Measurements from ENCODE around the gene ISG20L2. TPM values are rescaled to one million over a fixed set of nuclear protein-coding genes. Genes with fewer than 3 reads are reported as not detected.

The ISG20L2 gene
- total and polyA plus RNA-seq, 2 experiments from 2014 or later: 23.1 to 34.9 TPM

GRCh38 chr1:156740237-156740740, 11.7 kb upstream of the ISG20L2 start:
- peaks cover 21% of the 10 kb centered on the region for H3K27me3 Mint-ChIP-seq (ENCODE audit: insufficient read depth, low read depth, poor library complexity)
- Histone ChIP-seq H3K9me2 (ENCODE audit: insufficient read depth) (no peaks in the 10 kb centered on the region), H3K36me3 (ENCODE audit: insufficient read depth) (peaks cover 5% of the 10 kb centered on the region; the same call in 1 of the 2 replicates), H3K4me2 (peak overlapping the region; percentile 87), H3K79me2 (replicated peaks; ENCODE audit: insufficient read depth) (peaks cover 13% of the 10 kb centered on the region), H2AFZ (peak overlapping the region; percentile 5; the same call in 1 of the 2 replicates), H4K20me1 (replicated peaks; ENCODE audit: insufficient read depth) (peaks cover under 1% of the 10 kb centered on the region), H3F3A (replicated peaks; ENCODE audit: low read depth) (peaks cover 17% of the 10 kb centered on the region), H3K4me1 (ENCODE audit: insufficient read depth) (peaks cover 28% of the 10 kb centered on the region), H3K4me3 (peak overlapping the region; percentile 62), H3K27me3 (ENCODE audit: insufficient read depth) (no peaks in the 10 kb centered on the region), H3K27ac (ENCODE audit: low read depth) (peak overlapping the region; percentile 45)
- peaks cover 49% of the 10 kb centered on the region for H3K36me3 Mint-ChIP-seq (ENCODE audit: low read depth)
- peaks cover 22% of the 10 kb centered on the region for H3K4me1 Mint-ChIP-seq
- DNase-seq (ENCODE audit: low spot score): peak; percentile 50
- ATAC-seq: peak; percentile 23
- H3K4me3 Mint-ChIP-seq: peak overlapping the region; percentile 98
- no peak for TF ChIP-seq NANOG (IDR thresholded peaks at IDR 0.05; ENCODE audit: borderline replicate concordance)
- TF ChIP-seq REST (IDR thresholded peaks at IDR 0.05; ENCODE audit: unreplicated experiment): no peak
- TF ChIP-seq EZH2 (IDR thresholded peaks at IDR 0.05; ENCODE audit: low read depth, unreplicated experiment): no peak
- no peak for TF ChIP-seq CTCF (conservative IDR thresholded peaks at IDR 0.05; ENCODE audit: low read depth in 2 of 2)
- no peak for TF ChIP-seq STAT1 (IDR thresholded peaks at IDR 0.05; ENCODE audit: unreplicated experiment)
- TF ChIP-seq CREB1 (CRISPR knock-in tag; IDR thresholded peaks at IDR 0.05; ENCODE audit: low read depth): no peak
- no peak for TF ChIP-seq ZNF331 (CRISPR knock-in tag; IDR thresholded peaks at IDR 0.05; ENCODE audit: low read depth)
- no peak for TF ChIP-seq JUNB (IDR thresholded peaks at IDR 0.05; ENCODE audit: unreplicated experiment)
- TF ChIP-seq ETS1 (IDR thresholded peaks at IDR 0.05): no peak
- TF ChIP-seq POLR2AphosphoS5 (IDR thresholded peaks at IDR 0.05; ENCODE audit: low read depth): no peak
- no peak for TF ChIP-seq ZNF462 (CRISPR knock-in tag; IDR thresholded peaks at IDR 0.05)
- no peak for TF ChIP-seq ZNF114 (CRISPR knock-in tag; IDR thresholded peaks at IDR 0.05)
- no peak for TF ChIP-seq EZH2phosphoT487 (IDR thresholded peaks at IDR 0.05; ENCODE audit: unreplicated experiment)
- H3K27ac Mint-ChIP-seq: peak overlapping the region; percentile 99
- no peaks in the 10 kb centered on the region for H3K9me3 Mint-ChIP-seq

All from GM23338 (cell line).